Fibroblast of mammary gland (primary cell): ENCODE measurements around the gene ITPK1.

ENCODE experiments used
- DNase-seq: peaks from one replicate; pipeline ENCODE4 v3.0.0-alpha.2; 2010; ENCODE audit warnings: low read depth
- H3K4me3 ChIP-seq: 2 replicates; pipeline ENCODE4 v1.5.1; 2011; ENCODE audit warnings: low read depth, mild to moderate bottlenecking, low read length, moderate library complexity; ENCODE audit not compliant: control insufficient read depth
- CTCF ChIP-seq: conservative IDR thresholded peaks from 2 replicates; pipeline ENCODE4 v1.5.1; 2011; ENCODE audit warnings: low read depth, low read length, inconsistent platforms; ENCODE audit not compliant: control insufficient read depth, insufficient read depth

ITPK1 gene

GRCh38 chr14:93002049-93002448 is 113.7 kb downstream of the ITPK1 start:
- no peak overlapping the region for H3K4me3 ChIP-seq
- no peak for DNase-seq
- TF ChIP-seq CTCF: no peak

GRCh38 chr14:92998946-92999345 is 116.8 kb downstream of the ITPK1 start:
- no peak for DNase-seq
- no peak overlapping the region for H3K4me3 ChIP-seq
- no peak for TF ChIP-seq CTCF

GRCh38 chr14:92997343-92998061 is 118.2 kb downstream of the ITPK1 start:
- H3K4me3 ChIP-seq: no peak overlapping the region
- TF ChIP-seq CTCF: no peak

GRCh38 chr14:92995620-92996019 is 120.1 kb downstream of the ITPK1 start:
- no peak for TF ChIP-seq CTCF
- no peak overlapping the region for H3K4me3 ChIP-seq

More at GRCh38 chr14:92997343-92998061, 118.2 kb downstream of the ITPK1 start:
- no peak for DNase-seq

GRCh38 chr14:92994942-92995341 is 120.8 kb downstream of the ITPK1 start:
- H3K4me3 ChIP-seq: no peak overlapping the region
- no peak for DNase-seq
- no peak for TF ChIP-seq CTCF

More at GRCh38 chr14:92995620-92996019, 120.1 kb downstream of the ITPK1 start:
- DNase-seq: no peak

GRCh38 chr14:92994131-92994676 is 121.5 kb downstream of the ITPK1 start:
- no peak for DNase-seq
- no peak overlapping the region for H3K4me3 ChIP-seq
- no peak for TF ChIP-seq CTCF
